NCI-H1436 treated with DMSO at 0.1 percent for 48 hours (cell line): ENCODE measurements around the gene LIN37.
"Not testable (repeated sequence)": the region's sequence is repeated elsewhere in the genome, so short reads cannot be mapped to it uniquely, and the experiment has no call there.

ENCODE experiments used
- DNase-seq: peaks from one replicate; lab custom pipeline; 2025; lab: John Stamatoyannopoulos, UW

Gene LIN37

GRCh38 chr19:35789978-35790944 is 41.9 kb downstream of the LIN37 start:
- no peak for DNase-seq

- no peak for DNase-seq
These were observed 42.8 kb downstream of the LIN37 start for GRCh38 chr19:35790981-35791813.

GRCh38 chr19:35791814-35792279 is 43.5 kb downstream of the LIN37 start:
- DNase-seq = no peak

- no peak for DNase-seq
These were observed 43.9 kb downstream of the LIN37 start for GRCh38 chr19:35792312-35792711.

- DNase-seq = no peak
These were observed 44.5 kb downstream of the LIN37 start for GRCh38 chr19:35792888-35793287.

GRCh38 chr19:35793381-35794165 is 45.2 kb downstream of the LIN37 start:
- DNase-seq = no peak

- not testable (repeated sequence) for DNase-seq
These were observed 47.2 kb downstream of the LIN37 start for GRCh38 chr19:35795564-35795963.

- no peak for DNase-seq
These were observed 48.5 kb downstream of the LIN37 start for GRCh38 chr19:35796645-35797542.

GRCh38 chr19:35797663-35798062 is 49.3 kb downstream of the LIN37 start:
- DNase-seq = no peak

GRCh38 chr19:35801828-35802227 is 53.5 kb downstream of the LIN37 start:
- no peak for DNase-seq
